DND-41 (cell line): ENCODE results near the gene OR1K1.

Experiments used
- ATAC-seq: fragments of 200-7000 bp; cut with Tn5 transposase; 3 replicates; pipeline ENCODE4 v1.9.1; 2021; ENCODE audit warnings: low read depth; ENCODE audit not compliant: insufficient read depth
- DNase-seq: peaks from one replicate; pipeline ENCODE4 v3.0.0-alpha.2; 2020
- H2AFZ ChIP-seq: 2 replicates; pipeline ENCODE4 v1.6.0; 2012; ENCODE audit warnings: low read depth, low read length
- H3K27ac ChIP-seq: 2 replicates; pipeline ENCODE4 v1.5.1; 2012; ENCODE audit warnings: low read length, inconsistent platforms
- H3K27me3 ChIP-seq: fragments of 200-600 bp; sonication (generic); 2 replicates; pipeline ENCODE4 v1.6.0; 2012; ENCODE audit warnings: low read length, mild to moderate bottlenecking, inconsistent platforms; ENCODE audit not compliant: insufficient read depth, poor library complexity
- H3K36me3 ChIP-seq: 2 replicates; pipeline ENCODE4 v1.5.1; 2012; ENCODE audit warnings: low read length, inconsistent platforms; ENCODE audit not compliant: insufficient read depth
- H3K4me1 ChIP-seq: 2 replicates; pipeline ENCODE4 v1.5.1; 2012; ENCODE audit warnings: mild to moderate bottlenecking, low read length; ENCODE audit not compliant: insufficient read depth
- H3K4me2 ChIP-seq: 2 replicates; pipeline ENCODE4 v1.6.0; 2012; ENCODE audit warnings: mild to moderate bottlenecking, moderate library complexity, low read length, inconsistent platforms; ENCODE audit not compliant: insufficient read depth
- H3K4me3 ChIP-seq, 2 experiments: fragments of 200-600 bp in 1 of 2; shearing (Covaris generic) in 1 of 2; 2 replicates each; pipeline ENCODE4 v1.5.1; 2012 to 2016; ENCODE audit warnings: inconsistent platforms in 2 of 2, low read length in 2 of 2, mild to moderate bottlenecking in 2 of 2, low read depth in 1 of 2, moderate library complexity in 1 of 2
- H3K79me2 ChIP-seq: 2 replicates; pipeline ENCODE4 v1.6.0; 2012; ENCODE audit warnings: low read length, inconsistent platforms; ENCODE audit not compliant: insufficient read depth
- H3K9ac ChIP-seq: 2 replicates; pipeline ENCODE4 v1.6.0; 2012; ENCODE audit warnings: low read depth, mild to moderate bottlenecking, inconsistent platforms, low read length, moderate library complexity
- H3K9me3 ChIP-seq: 2 replicates; pipeline ENCODE4 v1.5.1; 2012; ENCODE audit warnings: low read length, moderate library complexity, mild to moderate bottlenecking, inconsistent platforms; ENCODE audit not compliant: insufficient read depth, severe bottlenecking
- H4K20me1 ChIP-seq: 2 replicates; pipeline ENCODE4 v1.6.0; 2012; ENCODE audit warnings: low read length; ENCODE audit not compliant: insufficient read depth
- CTCF ChIP-seq: IDR thresholded peaks from 2 replicates; pipeline ENCODE4 v1.5.1; 2012; ENCODE audit warnings: borderline replicate concordance, low read length, moderate library complexity, mild to moderate bottlenecking; ENCODE audit not compliant: poor library complexity, severe bottlenecking; ENCODE audit errors: extremely low read depth
- EZH2 ChIP-seq: IDR thresholded peaks from 3 replicates; pipeline ENCODE4 v1.6.1; 2012; ENCODE audit warnings: borderline replicate concordance, low read depth, mild to moderate bottlenecking, moderate library complexity, low read length, inconsistent platforms; ENCODE audit not compliant: severe bottlenecking

The OR1K1 gene

DNA sequence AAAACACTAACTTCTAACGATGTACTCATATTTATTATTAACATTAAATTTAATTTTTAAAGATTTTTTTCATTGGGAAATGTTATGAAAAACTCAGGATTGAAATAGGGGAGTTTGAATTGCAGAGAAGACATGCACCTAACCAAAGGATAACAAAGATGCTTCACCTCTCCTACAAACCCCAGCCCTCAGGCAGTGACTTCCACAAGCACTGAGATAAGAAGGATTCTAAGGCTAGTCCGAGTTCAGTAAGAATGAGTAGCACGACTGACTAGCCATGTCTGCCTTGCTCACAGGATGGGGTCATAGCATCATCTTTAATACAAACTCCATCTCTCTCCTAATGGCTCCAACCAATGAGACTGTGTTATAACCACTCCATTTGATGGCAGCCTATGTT, 18.3 kb upstream of the OR1K1 start:
- no peak for ATAC-seq

GRCh38 chr9:122785269-122785668, 14.7 kb upstream of the OR1K1 start:
- Histone ChIP-seq H3K27me3 (no peaks in the 10 kb centered on the region), H3K9ac (no peak overlapping the region), H4K20me1 (no peaks in the 10 kb centered on the region), H2AFZ (no peak overlapping the region), H3K79me2 (no peaks in the 10 kb centered on the region), H3K27ac (no peak overlapping the region), H3K9me3 (no peaks in the 10 kb centered on the region), H3K36me3 (no peaks in the 10 kb centered on the region), H3K4me2 (no peak overlapping the region), H3K4me1 (no peaks in the 10 kb centered on the region), H3K4me3 (no peak overlapping the region)
- TF ChIP-seq CTCF (no peak), EZH2 (no peak)
- DNase-seq = no peak
- ATAC-seq = no peak

More for the DNA sequence above, 18.3 kb upstream of the OR1K1 start:
- peaks cover 5% of the 10 kb centered on the region for H3K27me3 ChIP-seq
- no peak overlapping the region for H3K4me3 ChIP-seq
- H3K4me2 ChIP-seq = no peak overlapping the region
- no peak overlapping the region for H3K9ac ChIP-seq
- H3K79me2 ChIP-seq = no peaks in the 10 kb centered on the region
- no peak overlapping the region for H3K27ac ChIP-seq
- no peaks in the 10 kb centered on the region for H4K20me1 ChIP-seq
- no peak for DNase-seq
- no peaks in the 10 kb centered on the region for H3K36me3 ChIP-seq
- H3K9me3 ChIP-seq = no peaks in the 10 kb centered on the region
- H2AFZ ChIP-seq = no peak overlapping the region
- H3K4me1 ChIP-seq = no peaks in the 10 kb centered on the region
- TF ChIP-seq CTCF (no peak), EZH2 (no peak)

DNA sequence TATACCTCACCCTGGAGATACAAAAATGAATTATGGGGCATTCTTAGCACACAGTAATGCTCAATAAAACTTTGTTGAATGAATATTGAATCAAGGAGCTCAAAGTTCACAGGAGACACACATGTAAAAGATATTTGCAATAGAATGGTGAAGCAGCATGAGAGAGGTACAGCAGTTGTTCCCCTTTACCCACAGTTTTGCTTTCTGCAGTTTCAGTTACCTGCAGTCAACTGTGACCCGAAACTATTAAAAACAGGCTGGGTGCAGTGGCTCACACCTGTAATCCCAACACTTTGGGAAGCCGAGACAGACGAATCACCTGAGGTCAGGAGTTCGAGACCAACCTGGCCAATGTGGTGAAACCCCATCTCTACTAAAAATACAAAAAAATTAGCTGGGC, 13.6 kb upstream of the OR1K1 start:
- Histone ChIP-seq H2AFZ (no peak overlapping the region), H3K27ac (no peak overlapping the region), H3K4me3 (no peak overlapping the region), H3K4me1 (no peaks in the 10 kb centered on the region), H3K27me3 (no peaks in the 10 kb centered on the region), H3K79me2 (no peaks in the 10 kb centered on the region), H3K4me2 (no peak overlapping the region), H4K20me1 (no peaks in the 10 kb centered on the region), H3K9me3 (no peaks in the 10 kb centered on the region), H3K36me3 (no peaks in the 10 kb centered on the region), H3K9ac (no peak overlapping the region)
- TF ChIP-seq EZH2 (no peak), CTCF (no peak)
- ATAC-seq (no peak), DNase-seq (no peak)

GRCh38 chr9:122788831-122789230, 11.1 kb upstream of the OR1K1 start, which contains the start of gene OR5C1:
Gene OR5C1 (plus strand): TSS chr9:122788933. CDS start chr9:122788933, 0 bp downstream.
- Histone ChIP-seq H3K79me2 (no peaks in the 10 kb centered on the region), H3K4me3 (no peak within 1 kb of the TSS), H3K4me1 (no peaks in the 10 kb centered on the region), H3K9ac (no peak within 1 kb of the TSS), H3K36me3 (no peaks in the 10 kb centered on the region), H2AFZ (no peak within 1 kb of the TSS), H3K9me3 (no peaks in the 10 kb centered on the region), H3K4me2 (no peak within 1 kb of the TSS), H3K27me3 (no peaks in the 10 kb centered on the region), H4K20me1 (no peaks in the 10 kb centered on the region), H3K27ac (no peak within 1 kb of the TSS)
- DNase-seq (no peak), ATAC-seq (no peak)
- no peak for TF ChIP-seq EZH2
- TF ChIP-seq CTCF = no peak
